WERI-Rb-1 (cell line): ENCODE results near the gene GCK.

Experiments used
- DNase-seq: peaks from one replicate; pipeline ENCODE4 v3.0.0-alpha.2; 2020
- H3K27ac ChIP-seq: fragments of 250-450 bp; sonication (Bioruptor Pico); 2 replicates; pipeline ENCODE4 v1.5.1; 2020; ENCODE audit warnings: mild to moderate bottlenecking, moderate library complexity
- H3K27me3 ChIP-seq: fragments of 250-450 bp; sonication (Bioruptor Pico); 2 replicates; pipeline ENCODE4 v1.5.1; 2021; ENCODE audit warnings: mild to moderate bottlenecking, low read depth, moderate library complexity; ENCODE audit not compliant: insufficient read depth, severe bottlenecking
- H3K36me3 ChIP-seq: fragments of 250-450 bp; sonication (Bioruptor Pico); 2 replicates; pipeline ENCODE4 v1.5.1; 2020; ENCODE audit warnings: mild to moderate bottlenecking, moderate library complexity
- H3K4me3 ChIP-seq: 2 replicates; pipeline ENCODE4 v1.5.1; 2011; ENCODE audit warnings: low read depth, mild to moderate bottlenecking, control low read depth, low read length
- H3K9me3 ChIP-seq: fragments of 250-450 bp; sonication (Bioruptor Pico); 2 replicates; pipeline ENCODE4 v1.5.1; 2021; ENCODE audit warnings: mild to moderate bottlenecking, moderate library complexity; ENCODE audit not compliant: severe bottlenecking
- CTCF ChIP-seq: IDR thresholded peaks from 2 replicates; pipeline ENCODE4 v1.5.1; 2011; ENCODE audit warnings: low read depth, mild to moderate bottlenecking, control low read depth, inconsistent platforms, low read length

Gene GCK

GRCh38 chr7:44144968-44145478 is 44.2 kb downstream of the GCK start:
- H3K27ac ChIP-seq = peak overlapping the region; percentile 57
- no peak for TF ChIP-seq CTCF
- peak; percentile 5 for DNase-seq
- no peaks in the 10 kb centered on the region for H3K36me3 ChIP-seq
- no peaks in the 10 kb centered on the region for H3K9me3 ChIP-seq
- H3K4me3 ChIP-seq = no peak overlapping the region
- no peaks in the 10 kb centered on the region for H3K27me3 ChIP-seq

- Histone ChIP-seq H3K36me3 (no peaks in the 10 kb centered on the region), H3K27ac (no peak overlapping the region; the same call in 1 of the 2 replicates), H3K4me3 (no peak overlapping the region), H3K27me3 (no peaks in the 10 kb centered on the region), H3K9me3 (no peaks in the 10 kb centered on the region)
- no peak for TF ChIP-seq CTCF
- DNase-seq = peak; percentile 3
These were observed 44.7 kb downstream of the GCK start for GRCh38 chr7:44144426-44144967.

- H3K27ac ChIP-seq = no peak overlapping the region
- TF ChIP-seq CTCF = no peak
- peak; percentile 3 for DNase-seq
- H3K27me3 ChIP-seq = no peaks in the 10 kb centered on the region
- no peaks in the 10 kb centered on the region for H3K9me3 ChIP-seq
- H3K36me3 ChIP-seq = no peaks in the 10 kb centered on the region
- no peak overlapping the region for H3K4me3 ChIP-seq
These were observed 45.5 kb downstream of the GCK start for GRCh38 chr7:44143646-44144250.

- Histone ChIP-seq H3K27me3 (no peaks in the 10 kb centered on the region), H3K27ac (no peak overlapping the region), H3K4me3 (no peak overlapping the region), H3K9me3 (no peaks in the 10 kb centered on the region), H3K36me3 (no peaks in the 10 kb centered on the region)
- TF ChIP-seq CTCF = no peak
- DNase-seq = no peak
These were observed 47.2 kb downstream of the GCK start for GRCh38 chr7:44142028-44142427.

- H3K9me3 ChIP-seq = no peaks in the 10 kb centered on the region
- H3K4me3 ChIP-seq = no peak within 1 kb of the TSS
- H3K27me3 ChIP-seq = no peaks in the 10 kb centered on the region
- H3K36me3 ChIP-seq = no peaks in the 10 kb centered on the region
- no peak for DNase-seq
- TF ChIP-seq CTCF = no peak
- no peak within 1 kb of the TSS for H3K27ac ChIP-seq
These were observed 47.9 kb downstream of the GCK start, which contains the start of gene MYL7 for GRCh38 chr7:44141221-44141850. MYL7 (minus strand) TSS chr7:44141332; CDS start chr7:44141305, 27 bp downstream.
